HFFc6 (cell line): ENCODE results near the gene RUSC2. TPM values are rescaled to one million over a fixed set of nuclear protein-coding genes. Genes with fewer than 3 reads are reported as not detected.

ENCODE experiments used
- DNase-seq: peaks from one replicate; pipeline ENCODE4 v3.0.0-alpha.2; 2018
- H3K27ac Mint-ChIP-seq: 2 replicates; pipeline ENCODE4 v1.8.0; 2020; ENCODE audit warnings: mild to moderate bottlenecking, mixed read lengths
- H3K27me3 Mint-ChIP-seq: 2 replicates; pipeline ENCODE4 v1.8.0; 2021; ENCODE audit warnings: mild to moderate bottlenecking, moderate library complexity, mixed read lengths; ENCODE audit not compliant: insufficient read depth
- H3K36me3 Mint-ChIP-seq: 2 replicates; pipeline ENCODE4 v1.8.0; 2021; ENCODE audit warnings: low read depth, mixed read lengths
- H3K4me1 Mint-ChIP-seq: 2 replicates; pipeline ENCODE4 v1.8.0; 2020; ENCODE audit warnings: low read depth, mixed read lengths
- H3K4me3 Mint-ChIP-seq: 2 replicates; pipeline ENCODE4 v1.8.0; 2020; ENCODE audit warnings: mild to moderate bottlenecking, moderate library complexity, mixed read lengths
- H3K9me3 Mint-ChIP-seq: 2 replicates; pipeline ENCODE4 v1.8.0; 2020; ENCODE audit warnings: mild to moderate bottlenecking, mixed read lengths
- total RNA-seq, 6 experiments: library from RNA; stranded (reverse); fragmentation: NEBNext Ultra II Directional; extraction: Animal tissue kit (Norgen Biotek cat#: 25700); gene quantifications; 2 replicates in 1 of 6; 3 replicates in 5 of 6; pipeline ENCODE4 v1.2.3, GENCODE V29; 2021
- TF ChIP-seq, protein P1 (sequence below): fragments of 200-600 bp; sonication (generic); IDR thresholded peaks from 2 replicates; pipeline ENCODE4 v1.5.0; 2021; ENCODE audit warnings: antibody characterized with exemption, mild to moderate bottlenecking

RUSC2 gene
- total RNA-seq, 6 experiments from 2014 or later: 54.0 to 70.7 (median 59.9) TPM

DNA sequence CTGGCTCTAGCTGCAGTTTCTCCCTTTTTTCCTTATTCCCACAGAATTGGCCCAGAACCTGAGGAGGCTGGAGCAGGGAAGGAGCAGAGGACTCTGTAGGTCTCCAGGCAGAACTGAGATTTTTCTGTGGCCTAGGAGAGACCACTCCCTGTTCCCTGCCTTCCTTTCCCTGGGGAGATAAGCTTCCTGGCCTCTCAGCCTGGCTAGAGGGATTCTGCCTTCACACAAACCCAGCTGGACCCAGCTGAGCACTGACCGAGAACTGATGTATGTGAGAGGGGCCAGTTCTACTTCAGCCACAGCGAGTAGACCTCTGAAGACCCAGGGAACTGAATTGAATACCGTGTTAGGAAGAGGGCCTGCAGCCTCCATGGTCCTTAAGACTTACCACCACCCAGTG is 48.0 kb downstream of the RUSC2 start:
- TF ChIP-seq, protein P1, sequence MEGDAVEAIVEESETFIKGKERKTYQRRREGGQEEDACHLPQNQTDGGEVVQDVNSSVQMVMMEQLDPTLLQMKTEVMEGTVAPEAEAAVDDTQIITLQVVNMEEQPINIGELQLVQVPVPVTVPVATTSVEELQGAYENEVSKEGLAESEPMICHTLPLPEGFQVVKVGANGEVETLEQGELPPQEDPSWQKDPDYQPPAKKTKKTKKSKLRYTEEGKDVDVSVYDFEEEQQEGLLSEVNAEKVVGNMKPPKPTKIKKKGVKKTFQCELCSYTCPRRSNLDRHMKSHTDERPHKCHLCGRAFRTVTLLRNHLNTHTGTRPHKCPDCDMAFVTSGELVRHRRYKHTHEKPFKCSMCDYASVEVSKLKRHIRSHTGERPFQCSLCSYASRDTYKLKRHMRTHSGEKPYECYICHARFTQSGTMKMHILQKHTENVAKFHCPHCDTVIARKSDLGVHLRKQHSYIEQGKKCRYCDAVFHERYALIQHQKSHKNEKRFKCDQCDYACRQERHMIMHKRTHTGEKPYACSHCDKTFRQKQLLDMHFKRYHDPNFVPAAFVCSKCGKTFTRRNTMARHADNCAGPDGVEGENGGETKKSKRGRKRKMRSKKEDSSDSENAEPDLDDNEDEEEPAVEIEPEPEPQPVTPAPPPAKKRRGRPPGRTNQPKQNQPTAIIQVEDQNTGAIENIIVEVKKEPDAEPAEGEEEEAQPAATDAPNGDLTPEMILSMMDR: no peak
- no peaks in the 10 kb centered on the region for H3K9me3 Mint-ChIP-seq
- DNase-seq: no peak
- peaks cover 83% of the 10 kb centered on the region for H3K4me1 Mint-ChIP-seq
- H3K27me3 Mint-ChIP-seq: no peaks in the 10 kb centered on the region; the same call in 1 of the 2 replicates
- peak overlapping the region; percentile 92 for H3K4me3 Mint-ChIP-seq
- H3K27ac Mint-ChIP-seq: peak overlapping the region; percentile 96
- peaks cover 57% of the 10 kb centered on the region for H3K36me3 Mint-ChIP-seq

DNA sequence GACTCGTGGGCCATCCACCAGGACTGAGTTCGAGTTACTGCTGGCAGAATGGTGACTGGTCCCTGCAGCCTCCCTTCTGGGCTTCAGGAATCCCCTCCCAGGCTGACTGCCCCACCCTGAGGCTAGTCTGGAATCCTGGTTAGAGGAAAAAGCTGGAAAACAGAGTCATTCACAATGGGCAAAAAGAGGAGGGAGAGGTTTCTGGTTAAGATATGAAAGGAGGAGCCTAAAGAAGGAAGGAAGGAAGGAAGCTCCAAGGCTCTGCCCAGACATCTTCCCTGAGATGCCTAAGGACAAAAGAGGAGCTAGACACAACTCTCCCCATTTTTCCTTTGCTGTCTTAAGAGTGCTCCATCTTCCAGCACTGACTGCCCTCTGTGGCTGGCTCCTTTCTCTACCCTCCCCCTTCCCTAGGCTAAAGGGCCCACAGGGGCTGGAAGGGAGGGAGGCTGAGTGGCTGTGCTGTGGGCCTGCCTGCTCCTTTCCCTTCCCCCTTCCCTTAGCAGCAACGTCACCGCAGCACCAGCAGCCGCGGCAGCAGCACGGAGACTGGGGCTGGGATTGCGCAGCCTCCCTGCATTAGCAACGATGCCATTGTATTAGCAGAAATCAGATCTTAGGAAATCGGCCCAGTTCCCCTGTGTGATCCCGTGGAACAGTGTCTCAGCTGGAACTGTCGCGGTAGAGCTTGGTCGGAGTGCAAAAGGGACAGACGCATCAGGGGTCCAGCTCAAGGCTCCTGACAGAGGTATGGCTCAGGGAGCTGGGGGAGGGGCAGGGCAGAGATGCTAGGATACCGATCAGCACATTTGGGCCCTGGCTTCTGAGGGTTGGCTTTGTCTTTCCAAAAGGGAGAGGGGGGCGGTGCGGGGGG is 48.7 kb downstream of the RUSC2 start:
- H3K4me3 Mint-ChIP-seq: peak overlapping the region; percentile 92
- peaks cover 79% of the 10 kb centered on the region for H3K4me1 Mint-ChIP-seq
- H3K27ac Mint-ChIP-seq: peak overlapping the region; percentile 96
- H3K36me3 Mint-ChIP-seq: peaks cover 51% of the 10 kb centered on the region
- DNase-seq: peak; percentile 78
- H3K27me3 Mint-ChIP-seq: no peaks in the 10 kb centered on the region; the same call in 1 of the 2 replicates
- no peaks in the 10 kb centered on the region for H3K9me3 Mint-ChIP-seq
- TF ChIP-seq, protein P1: no peak

Other genes with a start within 250 kb of the RUSC2 start
- gene TESK1, start 115.2 kb downstream of the RUSC2 start, total RNA-seq: 10 to 100 TPM; 25.4 to 33.2 (median 28.5) TPM
- under 1 TPM; 0.37 to 0.87 (median 0.49) TPM for gene CD72, start 128.3 kb downstream of the RUSC2 start, total RNA-seq
- gene SIT1, start 160.8 kb downstream of the RUSC2 start, total RNA-seq: not detected
- over 10,000 TPM in 5 of 6 experiments, 1,000 to 10,000 TPM in 1; 9,197 to 39,404 (median 23,537) TPM for gene RMRP, start 167.9 kb downstream of the RUSC2 start, total RNA-seq
- 10 to 100 TPM; 22.5 to 29.8 (median 24.6) TPM for gene CCDC107, start 168.2 kb downstream of the RUSC2 start, total RNA-seq
- 1 to 10 TPM; 1.7 to 4.4 (median 2.6) TPM for gene ARHGEF39, start 175.1 kb downstream of the RUSC2 start, total RNA-seq
- gene CA9, start 183.8 kb downstream of the RUSC2 start, total RNA-seq: under 1 TPM in 1 of 6 experiments, not detected in 5; 0.28 TPM
- gene TPM2, start 199.8 kb downstream of the RUSC2 start, total RNA-seq: 1,000 to 10,000 TPM; 1,810 to 3,557 (median 2,546) TPM
- 100 to 1,000 TPM; 470 to 562 (median 491) TPM for gene TLN1, start 242.1 kb downstream of the RUSC2 start, total RNA-seq
- gene CREB3, start 242.6 kb downstream of the RUSC2 start, total RNA-seq: 100 to 1,000 TPM; 106 to 127 (median 114) TPM